ENCODE data around the gene ZNF236.
"Not testable (repeated sequence)": the region's sequence is repeated elsewhere in the genome, so short reads cannot be mapped to it uniquely, and the experiment has no call there.

Gene ZNF236

DNA sequence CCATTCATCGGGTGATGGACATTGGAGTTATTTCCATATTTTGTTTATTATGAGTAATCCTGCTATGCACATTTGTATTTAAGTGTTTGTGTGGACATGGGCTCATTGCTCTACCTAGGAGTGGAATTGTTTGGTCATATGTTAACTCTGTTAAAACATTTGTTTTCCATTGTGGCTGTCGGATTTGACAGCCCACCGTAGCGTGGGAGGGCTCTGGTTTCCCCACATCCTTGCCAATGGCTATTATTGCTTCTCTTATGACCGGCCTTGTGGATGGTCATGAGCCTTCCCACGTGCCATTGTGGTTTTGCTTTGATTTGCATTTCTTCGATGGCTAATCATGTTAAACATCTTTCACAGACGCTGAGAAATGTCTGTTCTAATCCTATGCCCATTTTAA is 92.0 kb downstream of the ZNF236 start:
- DNase-seq: no peak

- DNase-seq: no peak
These were observed 92.4 kb downstream of the ZNF236 start for GRCh38 chr18:76914796-76915195.

GRCh38 chr18:76915456-76915855 is 93.1 kb downstream of the ZNF236 start:
- no peak for DNase-seq

DNA sequence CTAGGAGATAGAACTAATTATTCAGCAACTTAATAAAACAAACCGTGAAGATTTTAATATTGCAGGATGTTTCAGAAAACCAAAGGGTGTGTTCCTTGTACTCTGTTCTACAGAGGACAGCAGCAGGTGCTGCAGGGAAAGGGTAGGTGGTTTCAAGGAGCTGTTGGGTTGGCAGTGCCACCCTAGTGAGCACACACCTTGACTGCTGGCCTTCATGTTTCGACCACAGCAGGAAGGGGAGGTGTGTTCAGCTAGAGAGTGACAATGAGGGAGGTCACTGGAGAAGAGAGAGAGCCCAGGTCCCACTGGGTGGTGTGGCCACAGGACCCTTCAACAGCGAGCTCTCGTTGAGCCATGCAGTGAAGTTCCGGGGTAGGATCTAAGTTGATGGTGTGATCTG is 98.6 kb downstream of the ZNF236 start:
- no peak for DNase-seq

DNA sequence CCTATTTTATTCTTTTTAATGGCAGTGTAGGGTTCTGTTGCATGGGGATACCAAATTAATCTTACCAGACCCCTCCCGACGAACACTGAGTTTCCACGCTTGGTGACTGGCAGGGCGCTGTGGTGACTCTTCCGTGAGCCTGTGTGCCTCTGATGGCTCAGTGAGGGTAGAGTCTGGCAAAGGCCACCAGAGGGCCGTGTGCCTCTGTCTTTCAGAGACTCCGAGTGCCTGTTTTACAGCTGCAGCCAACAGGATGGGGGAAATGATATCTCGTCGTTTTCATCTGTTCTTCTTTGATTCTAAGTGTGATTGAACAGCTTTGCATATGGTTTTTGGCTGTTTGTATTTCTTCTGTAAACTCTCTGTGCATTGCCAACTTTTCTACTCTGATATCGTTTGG is 99.8 kb downstream of the ZNF236 start:
- peak; percentile 74 for DNase-seq

GRCh38 chr18:76923485-76924085 is 101.2 kb downstream of the ZNF236 start:
- DNase-seq: no peak

DNA sequence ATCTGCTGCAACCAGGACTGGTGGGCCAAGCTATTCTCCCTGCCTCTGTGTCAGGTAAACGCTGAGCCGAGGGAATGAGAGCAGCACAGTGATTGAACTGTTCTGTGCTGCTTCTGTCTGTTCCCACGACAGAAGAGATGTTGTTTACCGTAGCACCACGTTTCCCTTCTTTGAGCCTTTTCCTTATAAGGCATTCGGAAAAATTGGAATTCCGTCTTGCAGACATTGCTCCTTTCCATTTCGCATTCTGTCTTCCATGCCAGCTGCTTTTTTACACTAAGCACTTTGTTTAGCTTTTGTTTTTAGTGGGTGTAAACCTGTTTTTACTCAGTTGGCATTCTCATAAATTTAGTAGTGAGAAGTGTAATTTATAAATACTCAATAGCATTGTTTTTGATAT is 103.1 kb downstream of the ZNF236 start:
- no peak for DNase-seq

DNA sequence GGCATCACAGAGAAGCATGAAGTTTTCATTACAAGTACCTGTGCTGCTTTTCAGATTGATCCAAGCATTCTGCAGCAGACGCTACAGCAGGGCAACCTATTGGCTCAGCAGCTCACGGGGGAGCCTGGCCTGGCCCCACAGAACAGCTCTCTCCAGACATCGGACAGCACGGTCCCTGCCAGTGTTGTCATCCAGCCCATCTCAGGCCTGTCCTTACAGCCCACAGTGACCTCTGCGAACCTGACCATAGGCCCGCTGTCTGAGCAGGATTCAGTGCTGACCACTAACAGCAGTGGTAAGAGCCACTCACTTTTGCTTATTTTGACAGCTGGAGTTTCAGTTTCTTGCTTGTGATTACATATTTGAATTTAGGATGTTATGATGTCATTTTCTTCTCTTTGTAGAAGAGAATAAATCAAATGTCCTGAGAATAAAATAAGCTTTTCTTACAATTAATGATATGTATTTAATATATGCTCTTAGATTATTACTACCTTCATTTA is 104.9 kb downstream of the ZNF236 start:
- DNase-seq: no peak

- no peak for DNase-seq
These were observed 106.0 kb downstream of the ZNF236 start for GRCh38 chr18:76928179-76928868.

DNA sequence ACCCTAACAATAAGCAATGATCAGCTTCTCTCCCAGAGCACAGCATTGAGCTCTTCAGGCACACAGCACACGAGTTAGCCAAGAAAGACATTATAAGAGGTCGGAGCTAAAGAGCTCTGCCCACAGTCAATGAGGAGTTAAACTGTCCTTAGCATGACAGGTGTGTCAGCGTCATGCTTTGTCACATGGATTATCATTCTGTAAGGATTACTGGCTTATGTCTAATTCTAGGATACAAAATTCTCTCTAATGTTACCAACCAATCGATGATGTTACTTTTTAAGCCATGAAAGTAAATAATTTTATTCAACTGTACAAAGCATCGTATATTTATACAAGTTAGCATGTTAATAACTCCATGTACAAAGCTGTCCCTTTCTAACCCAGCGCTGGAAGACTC is 108.8 kb downstream of the ZNF236 start:
- DNase-seq: no peak

DNA sequence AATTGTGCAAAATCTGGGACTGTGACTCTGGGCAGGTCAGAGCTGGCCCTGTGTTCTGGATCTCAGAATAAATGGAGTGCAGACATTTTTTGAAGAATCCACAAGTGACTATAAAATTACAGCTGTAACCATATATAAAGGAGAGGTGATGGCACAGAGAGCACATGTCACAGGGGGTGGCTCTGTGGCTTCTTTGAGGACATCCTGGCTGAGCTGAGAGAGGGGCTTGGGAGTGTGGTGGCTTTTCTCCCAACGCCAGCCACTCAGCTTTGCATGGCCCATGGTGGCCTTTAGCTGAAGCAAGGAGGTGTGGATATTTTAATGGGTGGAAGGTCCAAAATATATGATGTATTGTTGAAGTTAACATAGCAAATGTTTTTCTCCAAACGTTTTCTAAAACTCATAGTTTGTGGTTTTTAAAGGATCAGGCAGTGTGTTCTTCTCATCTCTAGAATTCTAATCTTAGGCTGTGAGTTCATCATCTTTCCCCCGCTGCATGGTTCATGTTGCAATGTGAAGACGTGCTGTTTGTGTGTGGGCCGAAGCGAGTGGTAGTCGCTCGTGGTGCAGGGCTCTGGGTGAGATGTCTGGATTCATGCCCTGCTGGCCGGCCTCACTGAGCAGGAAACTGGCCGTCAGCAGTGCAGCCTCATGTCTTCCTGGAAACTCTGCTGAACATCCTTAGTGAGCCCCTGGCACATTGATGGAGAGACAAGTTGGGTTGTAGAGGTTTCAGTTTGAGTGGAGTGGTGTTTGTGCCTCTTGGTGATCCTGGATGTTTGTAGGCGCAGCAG is 109.9 kb downstream of the ZNF236 start:
- no peak for DNase-seq

DNA sequence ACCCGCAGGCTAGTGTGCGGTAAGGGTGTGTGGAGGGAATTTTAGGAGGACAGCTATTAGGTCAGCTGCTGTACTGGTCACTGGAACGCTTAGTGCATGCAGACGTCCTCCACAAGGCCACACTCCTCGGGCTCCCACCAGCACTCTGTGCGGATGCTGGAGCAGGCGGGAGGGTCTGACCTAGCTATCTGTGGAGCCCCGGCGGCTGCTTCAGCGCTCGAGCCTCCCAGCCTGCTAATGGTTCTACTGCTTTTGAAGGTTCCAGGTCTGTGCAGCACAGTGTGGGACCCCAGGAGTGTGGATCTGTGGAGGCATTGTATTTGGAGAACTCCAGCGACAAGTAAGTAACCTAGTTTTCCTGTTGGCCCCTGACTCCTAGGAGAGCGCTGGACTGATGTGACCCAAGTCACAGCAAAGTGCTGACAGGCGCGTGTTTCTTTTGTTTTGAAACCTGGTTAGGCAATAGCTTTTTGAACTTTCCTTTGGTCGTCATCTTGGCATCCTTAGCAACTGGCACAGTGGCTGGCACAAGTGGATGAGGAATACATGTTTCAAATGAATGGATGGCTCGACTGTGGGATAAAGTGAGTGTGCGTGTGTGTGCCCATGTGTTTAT is 113.5 kb downstream of the ZNF236 start:
- DNase-seq: no peak

GRCh38 chr18:76936877-76937276 is 114.5 kb downstream of the ZNF236 start:
- no peak for DNase-seq

DNA sequence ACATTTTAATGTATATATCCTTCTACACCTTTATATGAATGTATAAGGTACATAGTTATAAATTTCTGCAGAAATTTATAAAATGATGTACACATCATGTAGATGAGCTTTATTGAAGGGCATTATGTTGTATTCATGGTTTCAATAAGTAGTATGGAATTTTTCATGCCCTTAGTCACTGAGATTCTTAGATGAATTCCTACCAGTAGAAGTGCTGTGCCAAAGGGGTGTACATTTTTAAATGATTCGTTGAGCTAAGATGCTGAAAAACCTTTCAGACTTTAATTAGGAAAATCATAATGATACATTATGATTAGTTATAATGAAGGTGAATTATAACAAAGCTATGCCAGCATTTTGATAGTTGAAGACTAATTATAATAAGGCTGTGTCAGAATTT is 115.2 kb downstream of the ZNF236 start:
- no peak for DNase-seq

- no peak for DNase-seq
These were observed 116.3 kb downstream of the ZNF236 start for GRCh38 chr18:76938619-76939018.

DNA sequence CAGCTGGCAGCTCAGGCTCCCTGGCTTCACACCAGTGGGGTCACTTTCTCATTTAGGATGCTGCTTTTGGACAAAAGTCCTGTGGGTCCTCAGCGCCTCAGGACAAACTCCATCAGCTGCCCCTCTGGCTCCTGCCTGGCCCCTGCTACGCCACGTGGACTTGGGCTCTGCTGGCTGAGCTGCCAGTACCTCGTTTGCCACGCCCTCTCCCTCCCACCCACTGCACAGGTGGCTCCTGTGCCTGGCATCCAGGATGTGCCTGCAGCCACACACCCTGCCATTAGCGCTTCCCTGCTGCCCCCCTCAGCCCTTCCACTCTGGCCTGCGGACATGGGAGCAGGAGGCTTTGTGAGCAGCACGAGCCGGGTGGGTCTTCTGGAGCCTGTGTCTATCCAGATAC is 118.9 kb downstream of the ZNF236 start:
- DNase-seq: no peak

GRCh38 chr18:76943542-76944339 is 121.4 kb downstream of the ZNF236 start:
- DNase-seq: peak; percentile 72

- DNase-seq: not testable (repeated sequence)
These were observed 122.0 kb downstream of the ZNF236 start for GRCh38 chr18:76944346-76944745.

- no peak for DNase-seq
These were observed 126.0 kb downstream of the ZNF236 start for GRCh38 chr18:76948345-76948744.

- DNase-seq: no peak
These were observed 129.3 kb downstream of the ZNF236 start for GRCh38 chr18:76951456-76952247.

- no peak for DNase-seq
These were observed 130.4 kb downstream of the ZNF236 start for GRCh38 chr18:76952747-76953146.

- DNase-seq: no peak
These were observed 130.8 kb downstream of the ZNF236 start for GRCh38 chr18:76953156-76953555.
